DMS153 (cell line): ENCODE results near the gene FOXN1.

Source experiments
- DNase-seq: peaks from one replicate; lab custom pipeline; 2025; lab: John Stamatoyannopoulos, UW

The FOXN1 gene

GRCh38 chr17:28547096-28547622 is 41.0 kb downstream of the FOXN1 start:
- DNase-seq, result no peak

GRCh38 chr17:28547623-28548416 is 41.7 kb downstream of the FOXN1 start:
- DNase-seq, result peak; percentile 49

GRCh38 chr17:28548417-28549130 is 42.4 kb downstream of the FOXN1 start:
- DNase-seq, result no peak

- DNase-seq, result no peak
Observed at GRCh38 chr17:28549236-28550132, 43.3 kb downstream of the FOXN1 start.

- no peak for DNase-seq
Observed at GRCh38 chr17:28550858-28551257, 44.7 kb downstream of the FOXN1 start.

GRCh38 chr17:28551421-28552175 is 45.5 kb downstream of the FOXN1 start:
- no peak for DNase-seq

GRCh38 chr17:28552176-28552999 is 46.2 kb downstream of the FOXN1 start, which contains the start of gene UNC119:
UNC119 (minus strand) TSS chr17:28552624; CDS start chr17:28552557, 67 bp downstream.
- peak; percentile 48 for DNase-seq

- no peak for DNase-seq
Observed at GRCh38 chr17:28553000-28553505, 46.9 kb downstream of the FOXN1 start.

GRCh38 chr17:28554565-28554964 is 48.4 kb downstream of the FOXN1 start:
- no peak for DNase-seq

GRCh38 chr17:28555022-28555421 is 48.9 kb downstream of the FOXN1 start:
- no peak for DNase-seq

GRCh38 chr17:28563475-28563874 is 57.3 kb downstream of the FOXN1 start:
- DNase-seq, result no peak

- DNase-seq, result no peak
Observed at GRCh38 chr17:28567604-28568003, 61.5 kb downstream of the FOXN1 start.

GRCh38 chr17:28569446-28569845 is 63.3 kb downstream of the FOXN1 start:
- no peak for DNase-seq

- DNase-seq, result no peak
Observed at GRCh38 chr17:28570716-28571360, 64.7 kb downstream of the FOXN1 start.

GRCh38 chr17:28571361-28572122 is 65.4 kb downstream of the FOXN1 start, which contains the start of gene PIGS:
PIGS (minus strand) TSS chr17:28571524; CDS start chr17:28571496, 28 bp downstream.
- peak; percentile 91 for DNase-seq

- no peak for DNase-seq
Observed at GRCh38 chr17:28572259-28573039, 66.3 kb downstream of the FOXN1 start.

GRCh38 chr17:28573040-28573380 is 66.9 kb downstream of the FOXN1 start:
- no peak for DNase-seq

- DNase-seq, result no peak
Observed at GRCh38 chr17:28573521-28573920, 67.4 kb downstream of the FOXN1 start.
